Mesodermal cell (in vitro differentiated cells): ENCODE results near the gene MYOD1.

Experiments used
- H3K27ac ChIP-seq: 2 replicates; pipeline ENCODE4 v1.7.0; 2013; ENCODE audit warnings: mild to moderate bottlenecking, low read depth, low read length, moderate library complexity; ENCODE audit not compliant: severe bottlenecking
- H3K36me3 ChIP-seq: 2 replicates; pipeline ENCODE4 v1.7.1; 2013; ENCODE audit warnings: mild to moderate bottlenecking, low read length, moderate library complexity; ENCODE audit not compliant: control insufficient read depth, insufficient read depth
- H3K4me1 ChIP-seq: one replicate; pipeline ENCODE4 v1.7.1; 2013; ENCODE audit warnings: mild to moderate bottlenecking, low read length; ENCODE audit not compliant: insufficient read depth, control insufficient read depth, poor library complexity, severe bottlenecking
- H3K4me3 ChIP-seq: 2 replicates; pipeline ENCODE4 v1.7.0; 2013; ENCODE audit warnings: low read length, control low read depth, mild to moderate bottlenecking; ENCODE audit not compliant: insufficient read depth, poor library complexity, severe bottlenecking; ENCODE audit errors: extremely low read depth
- H3K9me3 ChIP-seq: 2 replicates; pipeline ENCODE4 v1.7.1; 2013; ENCODE audit warnings: mild to moderate bottlenecking, low read length, moderate library complexity; ENCODE audit not compliant: control insufficient read depth
- WGBS, 2 experiments: methylation state at CpG; one replicate each; pipeline ENCODE4 v1.1.5; 2013; ENCODE audit warnings: missing lambda C conversion rate in 2 of 2; ENCODE audit not compliant: insufficient coverage in 2 of 2; 5-methylcytosine and 5-hydroxymethylcytosine counted together

Gene MYOD1

DNA sequence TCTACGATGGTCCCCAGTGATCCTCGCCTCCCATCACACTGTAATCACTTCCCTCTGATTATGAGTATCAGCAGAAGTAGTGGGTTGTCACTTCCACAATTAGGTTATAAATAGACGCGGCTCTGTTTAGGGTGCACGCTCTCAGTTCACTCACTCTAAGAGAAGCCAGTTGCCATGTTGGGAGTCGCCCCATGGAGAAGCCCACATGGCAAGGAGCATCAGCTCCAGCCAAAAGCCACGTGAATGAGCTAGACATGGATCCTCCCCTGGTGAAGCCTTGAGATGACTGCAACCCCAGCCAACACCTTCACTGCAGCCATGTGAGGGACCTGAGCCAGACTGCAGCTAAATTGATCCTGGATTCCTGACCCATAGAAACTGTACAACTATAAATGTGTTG, 26.4 kb upstream of the MYOD1 start:
- H3K9me3 ChIP-seq: no peaks in the 10 kb centered on the region
- no peaks in the 10 kb centered on the region for H3K4me1 ChIP-seq
- no peak overlapping the region for H3K4me3 ChIP-seq
- 90 to 91% methylated on average over 2 to 5 of the region's 7 CpGs for WGBS, 2 experiments
- no peak overlapping the region for H3K27ac ChIP-seq
- H3K36me3 ChIP-seq: no peaks in the 10 kb centered on the region

DNA sequence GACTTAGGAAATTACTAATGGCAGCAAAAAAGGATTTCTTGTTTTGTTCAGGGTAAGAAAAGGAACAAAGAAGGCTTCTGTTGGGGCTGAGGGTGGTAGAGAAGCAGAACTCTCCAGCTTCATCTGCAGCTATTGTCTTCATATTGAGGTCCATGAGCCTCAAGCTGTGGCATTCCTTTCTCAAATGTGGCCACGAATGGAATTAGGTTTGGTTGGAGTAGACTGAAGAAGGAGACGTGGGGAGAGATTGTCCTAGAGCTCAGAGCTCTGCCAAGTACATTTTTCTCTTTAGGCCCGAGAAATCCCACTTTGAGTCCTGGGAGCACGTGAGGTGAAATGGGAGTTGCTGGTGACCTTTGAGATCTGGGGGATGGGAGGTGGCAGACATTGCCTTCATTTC, 25.8 kb upstream of the MYOD1 start:
- Histone ChIP-seq H3K4me1 (no peaks in the 10 kb centered on the region), H3K4me3 (no peak overlapping the region), H3K9me3 (no peaks in the 10 kb centered on the region), H3K36me3 (no peaks in the 10 kb centered on the region), H3K27ac (no peak overlapping the region)
- WGBS, 2 experiments: 76 to 81% methylated on average over 4 of the region's 4 CpGs

DNA sequence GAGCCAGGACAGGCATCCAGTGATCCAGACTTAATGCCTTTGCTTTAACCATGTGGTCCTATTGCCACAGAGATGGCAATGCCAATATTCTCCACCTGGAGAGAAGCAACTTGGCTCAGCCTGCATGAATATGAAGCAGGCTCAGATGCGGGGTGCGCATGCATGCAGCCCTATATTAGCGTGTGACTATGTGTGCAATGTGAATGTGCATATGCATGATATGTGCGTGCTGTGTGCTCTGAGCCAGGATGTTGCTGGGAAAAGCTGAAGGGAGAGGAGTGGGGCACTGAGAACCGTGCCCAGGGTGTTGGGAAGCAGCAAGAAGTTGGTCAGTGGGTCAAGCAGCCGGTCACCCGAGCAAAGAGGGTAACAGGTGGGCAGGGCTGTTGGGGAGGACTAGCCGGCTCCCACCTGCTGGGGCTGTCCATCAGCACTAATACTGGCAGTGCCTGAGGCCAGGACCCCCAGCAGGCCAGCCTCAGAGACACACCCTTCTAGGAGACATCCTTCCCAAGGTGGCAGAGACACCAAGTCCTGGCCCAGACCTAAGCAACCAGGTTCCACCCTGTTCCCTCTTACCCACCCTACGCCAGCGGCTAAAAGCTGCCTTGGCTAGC, 24.8 kb upstream of the MYOD1 start:
- Histone ChIP-seq H3K4me1 (peaks cover 5% of the 10 kb centered on the region), H3K9me3 (no peaks in the 10 kb centered on the region), H3K36me3 (no peaks in the 10 kb centered on the region), H3K4me3 (no peak overlapping the region), H3K27ac (no peak overlapping the region)
- WGBS, 2 experiments: 88 to 90% methylated on average over 6 to 8 of the region's 10 CpGs

DNA sequence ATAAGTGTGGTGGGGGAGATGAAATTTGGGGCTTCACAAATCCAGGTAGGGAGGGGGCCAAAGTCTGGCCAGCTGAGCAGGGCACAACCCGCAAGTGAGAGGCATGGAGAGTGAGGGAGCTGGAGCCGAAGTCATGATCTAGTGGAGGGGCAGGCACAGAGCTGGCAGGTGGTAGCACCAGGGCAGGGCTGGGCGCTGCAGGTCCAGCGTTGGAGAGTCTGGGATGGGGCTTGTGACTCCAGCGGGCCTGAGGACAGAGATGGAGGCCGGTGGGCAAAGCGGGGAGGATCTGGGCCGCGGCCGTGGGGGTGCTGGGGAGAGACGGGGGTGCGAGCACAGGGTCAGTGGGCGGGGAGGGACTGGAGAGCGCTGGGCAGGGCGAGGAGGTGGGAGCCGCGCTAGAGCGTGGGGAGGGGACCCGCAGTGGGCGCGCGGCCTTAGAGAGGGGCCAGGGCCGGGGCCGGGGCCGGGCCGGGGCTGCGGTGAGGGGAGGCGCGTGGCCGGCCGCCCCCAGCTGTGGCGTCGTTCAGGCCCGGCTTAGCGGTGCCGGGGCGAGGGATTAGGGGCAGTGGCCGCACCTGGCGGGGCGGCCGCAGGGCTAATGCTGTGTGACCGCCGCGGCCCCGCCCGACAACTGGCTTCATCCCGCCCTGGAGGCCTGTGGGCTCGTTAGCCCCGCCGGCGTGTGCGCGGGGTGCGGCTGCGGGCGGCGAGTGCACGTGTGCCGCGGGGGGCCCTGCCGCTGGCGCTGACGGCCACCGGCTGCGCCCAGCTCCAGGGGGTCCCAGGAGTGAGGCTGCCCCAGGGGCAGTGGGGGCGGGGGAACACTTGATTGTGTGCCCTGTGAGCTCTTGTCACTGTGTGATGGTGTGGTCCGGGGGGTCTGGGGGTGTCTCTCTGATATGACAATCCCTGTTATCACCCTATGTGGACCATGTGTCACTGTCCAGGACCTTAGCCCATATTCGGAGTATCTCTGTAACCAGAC, 23.6 kb upstream of the MYOD1 start:
- Histone ChIP-seq H3K4me1 (peaks cover 5% of the 10 kb centered on the region), H3K27ac (no peak overlapping the region), H3K36me3 (no peaks in the 10 kb centered on the region), H3K4me3 (no peak overlapping the region), H3K9me3 (no peaks in the 10 kb centered on the region)
- 12 to 15% methylated on average over 42 to 48 of the region's 68 CpGs for WGBS, 2 experiments

DNA sequence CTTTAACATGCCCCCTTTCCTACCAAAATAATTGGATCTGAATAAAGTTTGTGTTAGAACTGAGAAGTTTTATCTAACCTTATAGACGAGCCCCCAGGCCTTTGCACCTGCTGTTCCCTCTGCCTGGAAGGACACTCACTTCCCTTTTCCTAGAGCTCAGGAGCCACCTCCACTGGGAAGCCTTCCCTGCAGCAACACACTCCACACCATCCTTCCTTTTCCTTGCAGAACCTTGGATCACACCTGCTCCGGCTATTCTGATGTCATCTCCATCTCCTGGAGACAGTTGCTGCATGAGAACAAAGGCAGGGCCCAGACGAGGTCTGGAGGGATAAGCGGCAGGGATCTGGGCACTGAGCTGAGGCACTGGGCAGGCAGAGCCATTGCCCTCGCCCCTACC, 22.6 kb upstream of the MYOD1 start:
- Histone ChIP-seq H3K4me3 (no peak overlapping the region), H3K36me3 (no peaks in the 10 kb centered on the region), H3K27ac (no peak overlapping the region), H3K4me1 (peaks cover 5% of the 10 kb centered on the region), H3K9me3 (no peaks in the 10 kb centered on the region)
- 75 to 85% methylated on average over 2 to 5 of the region's 5 CpGs for WGBS, 2 experiments

DNA sequence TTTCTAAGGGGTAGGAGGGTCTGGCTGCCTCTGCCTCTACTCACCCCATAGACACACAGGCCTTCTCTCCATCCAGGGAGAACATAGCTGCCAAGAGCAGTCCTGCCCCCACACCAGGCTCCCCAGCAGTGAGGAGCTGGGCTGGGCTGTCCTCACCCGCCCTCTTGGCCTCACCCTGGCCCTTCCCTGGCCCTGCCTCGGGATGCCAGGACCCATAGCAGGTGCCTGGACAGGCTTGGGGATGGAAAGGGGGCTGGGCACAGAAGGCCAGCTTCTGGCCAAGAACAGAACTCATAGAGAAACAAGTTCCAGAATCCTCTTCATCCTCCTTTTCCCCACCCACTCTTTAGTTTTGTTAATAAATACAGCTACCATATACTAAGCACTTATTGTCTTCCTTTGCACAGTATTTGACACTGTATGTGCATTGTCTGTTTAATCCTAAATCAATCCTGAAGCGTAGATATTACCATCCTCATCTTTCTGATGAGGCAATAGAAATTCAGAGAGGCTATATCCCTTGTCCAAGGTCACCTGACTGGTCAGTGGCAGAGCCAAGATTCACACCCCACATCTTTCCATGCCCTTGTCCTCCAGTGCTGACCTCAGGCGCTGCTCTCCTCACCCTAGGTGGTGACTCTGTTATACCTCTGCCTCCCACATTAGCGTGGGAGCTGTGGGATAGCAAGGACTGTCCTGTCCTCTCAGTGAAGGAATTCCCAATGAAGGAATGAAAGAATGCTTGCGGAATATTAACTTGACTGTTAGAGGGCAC, 22.0 kb upstream of the MYOD1 start:
- no peaks in the 10 kb centered on the region for H3K36me3 ChIP-seq
- peaks cover 5% of the 10 kb centered on the region for H3K4me1 ChIP-seq
- H3K9me3 ChIP-seq: no peaks in the 10 kb centered on the region
- no peak overlapping the region for H3K27ac ChIP-seq
- H3K4me3 ChIP-seq: no peak overlapping the region
- WGBS, 2 experiments: 58 to 79% methylated on average over 2 to 4 of the region's 6 CpGs

DNA sequence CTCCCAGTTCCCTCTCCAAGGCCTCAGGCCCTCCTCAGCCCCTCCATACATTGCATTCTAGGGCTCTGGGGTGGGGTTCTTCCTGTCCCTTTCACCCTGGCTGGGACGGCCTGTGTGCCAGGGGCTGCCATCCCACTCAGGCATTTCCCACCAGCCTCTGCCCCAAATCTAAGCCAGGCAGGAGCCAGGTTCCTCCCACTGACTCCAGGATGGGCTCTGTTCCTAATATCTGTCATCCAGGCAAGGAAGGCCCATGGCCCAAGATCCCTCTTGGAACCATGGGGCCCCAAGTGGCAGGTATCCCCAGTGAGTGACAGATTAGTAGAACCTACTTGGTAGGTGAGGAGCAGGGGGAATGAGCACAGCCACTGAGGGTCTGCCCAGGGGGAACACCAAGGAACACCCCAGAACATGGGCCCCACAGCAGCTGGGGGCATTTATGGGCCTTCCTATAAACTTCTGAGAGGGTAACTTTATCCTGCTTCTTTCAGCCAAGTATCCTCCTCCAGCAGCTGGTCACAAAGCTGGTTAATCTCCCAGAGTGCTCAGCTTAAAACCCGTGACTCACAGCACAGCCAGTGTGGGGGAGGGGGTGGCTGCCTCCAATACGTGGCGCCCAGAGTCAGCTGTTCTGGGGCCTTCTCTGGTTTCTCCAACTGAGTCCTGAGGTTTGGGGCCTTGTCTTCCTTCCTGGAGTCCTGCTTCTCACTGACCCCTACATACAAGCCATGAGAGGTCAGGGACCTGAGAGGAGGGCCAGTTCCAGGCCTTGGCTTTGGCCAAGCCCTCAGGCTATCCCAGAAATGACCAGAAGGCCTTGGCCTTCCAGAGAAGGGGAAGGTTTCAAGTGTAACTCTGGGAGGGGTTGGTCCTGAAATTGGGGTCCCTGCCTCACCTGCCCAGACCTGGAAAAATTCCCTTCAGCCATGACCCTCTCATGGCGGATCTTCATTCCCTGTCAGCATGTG, 19.9 kb upstream of the MYOD1 start:
- Histone ChIP-seq H3K4me1 (peaks cover 5% of the 10 kb centered on the region), H3K4me3 (no peak overlapping the region), H3K36me3 (no peaks in the 10 kb centered on the region), H3K27ac (no peak overlapping the region), H3K9me3 (no peaks in the 10 kb centered on the region)
- WGBS, 2 experiments: 76 to 87% methylated on average over 5 of the region's 5 CpGs

DNA sequence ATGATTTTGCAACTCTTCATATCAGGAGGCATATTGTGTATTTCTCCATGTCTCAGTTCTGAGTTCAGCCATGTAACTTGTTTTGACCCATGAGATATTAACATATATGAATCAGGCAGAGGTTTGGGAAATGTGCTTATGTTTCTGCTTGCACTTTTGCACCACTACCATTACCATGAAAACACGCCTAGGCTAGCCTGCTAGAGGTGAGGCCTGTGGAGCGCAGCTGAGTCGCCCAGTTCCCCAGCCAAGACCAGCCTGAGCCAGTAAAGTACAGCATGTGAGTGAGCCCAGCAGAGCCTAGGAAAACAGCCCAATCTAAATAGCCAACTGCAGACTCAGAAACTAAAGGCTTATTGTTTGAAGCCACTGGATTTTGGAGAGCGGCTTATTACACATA, 18.4 kb upstream of the MYOD1 start:
- no peak overlapping the region for H3K27ac ChIP-seq
- H3K4me1 ChIP-seq: peaks cover 5% of the 10 kb centered on the region
- no peaks in the 10 kb centered on the region for H3K36me3 ChIP-seq
- H3K9me3 ChIP-seq: no peaks in the 10 kb centered on the region
- WGBS, 2 experiments: 96 to 100% methylated on average over 3 to 4 of the region's 4 CpGs
- H3K4me3 ChIP-seq: no peak overlapping the region

DNA sequence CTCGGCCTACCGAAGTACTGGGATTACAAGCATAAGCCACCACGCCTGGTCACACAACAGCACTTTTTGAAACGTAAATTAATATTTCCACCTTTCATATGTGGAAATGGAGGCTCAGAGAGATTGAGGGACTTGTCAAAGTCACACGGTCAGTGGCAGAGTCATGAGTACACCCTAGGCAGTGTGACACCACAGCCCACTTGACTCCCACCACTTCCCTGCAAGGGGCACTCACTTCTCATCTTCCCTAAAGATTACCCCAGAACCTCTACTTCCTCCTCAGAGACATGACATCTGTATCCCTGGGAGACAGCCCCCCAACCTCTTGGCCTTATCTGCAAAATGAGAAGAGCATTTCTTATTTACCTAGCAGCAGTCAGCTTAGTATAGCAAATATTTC, 16.5 kb upstream of the MYOD1 start:
- Histone ChIP-seq H3K9me3 (no peaks in the 10 kb centered on the region), H3K4me1 (peaks cover 5% of the 10 kb centered on the region), H3K27ac (no peak overlapping the region), H3K36me3 (no peaks in the 10 kb centered on the region), H3K4me3 (no peak overlapping the region)
- WGBS, 2 experiments: 61 to 100% methylated on average over 2 of the region's 5 CpGs

DNA sequence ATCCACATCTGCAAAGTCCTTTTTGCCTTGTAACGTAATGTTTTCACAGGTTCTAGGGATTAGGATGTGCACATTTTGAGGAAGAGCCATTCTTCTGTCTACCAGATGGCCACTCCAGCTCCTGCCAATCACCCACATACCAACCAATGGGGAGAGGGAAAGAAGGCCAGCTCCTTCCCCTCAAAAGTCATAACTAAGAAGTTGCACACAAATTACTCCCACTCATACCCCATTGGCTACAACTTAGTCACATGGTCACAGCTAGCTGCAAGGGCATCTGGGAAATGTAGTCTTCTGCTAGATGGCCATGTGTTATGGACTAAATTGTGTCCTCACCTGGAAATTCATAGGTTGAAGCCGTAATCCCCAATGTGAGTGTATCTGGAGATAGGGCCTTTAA, 15.4 kb upstream of the MYOD1 start:
- WGBS, 2 experiments: 86 to 100% methylated on average over 1 to 2 of the region's 2 CpGs
- no peak overlapping the region for H3K4me3 ChIP-seq

More for the DNA sequence above, 15.4 kb upstream of the MYOD1 start:
- Histone ChIP-seq H3K36me3 (no peaks in the 10 kb centered on the region), H3K9me3 (no peaks in the 10 kb centered on the region), H3K27ac (no peak overlapping the region), H3K4me1 (peaks cover 5% of the 10 kb centered on the region)
